K562 (cell line): ENCODE results near the gene CNOT6L.

Experiments used
- BCLAF1 ChIP-seq, 2 experiments: fragments of 450-650 bp in 1 of 2; IDR thresholded peaks; 2 replicates each; pipeline ENCODE4 v1.6.1; 2011 to 2017; ENCODE audit warnings: low read depth in 2 of 2, antibody characterized with exemption in 1 of 2, borderline replicate concordance in 1 of 2, low read length in 1 of 2, mild to moderate bottlenecking in 1 of 2, mixed read lengths in 1 of 2; ENCODE audit not compliant: control insufficient read depth in 1 of 2
- BRD9 ChIP-seq: fragments of 450-650 bp; IDR thresholded peaks from 2 replicates; pipeline ENCODE4 v1.6.1; 2018; ENCODE audit warnings: low read depth; ENCODE audit not compliant: partially characterized antibody
- CREB1 ChIP-seq, 2 experiments: sonication (generic) in 1 of 2; formaldehyde crosslinking in 1 of 2; IDR thresholded peaks; 2 replicates each; pipeline versions ENCODE4 v1.6.1 to v1.8.0; 2012 to 2022; ENCODE audit warnings: inconsistent platforms in 1 of 2, mild to moderate bottlenecking in 1 of 2, missing genetic modification reagents in 1 of 2, moderate library complexity in 1 of 2
- E2F3 ChIP-seq: fragments of 250-450 bp; sonication (Bioruptor Pico); IDR thresholded peaks from 2 replicates; pipeline ENCODE4 v1.4.0; 2020; ENCODE audit warnings: mild to moderate bottlenecking
- SIN3A ChIP-seq, 2 experiments: fragments of 150-350 bp in 1 of 2; IDR thresholded peaks; 2 replicates each; pipeline ENCODE4 v1.6.1; 2011 to 2016; ENCODE audit warnings: borderline replicate concordance in 2 of 2, low read depth in 2 of 2, low read length in 2 of 2, mild to moderate bottlenecking in 2 of 2, moderate library complexity in 2 of 2; ENCODE audit not compliant: control insufficient read depth in 1 of 2
- SMARCB1 ChIP-seq: IDR thresholded peaks from 2 replicates; pipeline ENCODE4 v1.6.1; 2011; ENCODE audit warnings: improper control_type of control experiment, low read depth; ENCODE audit not compliant: insufficient read length
- ZNF512 ChIP-seq: IDR thresholded peaks from 2 replicates; pipeline ENCODE4 v1.6.1; 2016; ENCODE audit warnings: missing genetic modification characterization, missing compliant biosample characterization

GRCh38 chr4:77692847-77693432, 126.2 kb downstream of the CNOT6L start:
- TF ChIP-seq E2F3 (CRISPR knock-in tag) (no peak), CREB1 (IDR thresholded peaks at IDR 0.05) (no peak), CREB1 (CRISPR knock-in tag; IDR thresholded peaks at IDR 0.05) (no peak), ZNF512 (tag) (no peak), BRD9 (no peak), BCLAF1 (IDR thresholded peaks at IDR 0.05; ENCODE audit: borderline replicate concordance in 1 of 2, control insufficient read depth in 1 of 2, low read depth in 2 of 2, low read length in 1 of 2) (no peak), SIN3A (IDR thresholded peaks at IDR 0.05; ENCODE audit: borderline replicate concordance in 2 of 2, control insufficient read depth in 1 of 2, low read depth in 2 of 2, low read length in 2 of 2) (no peak), SMARCB1 (no peak)
